Breast epithelium (tissue), 3 donors: Measurements from ENCODE around the gene CRTC1.

ENCODE experiments used
- CTCF ChIP-seq, 3 donors: fragments of 450-650 bp; IDR thresholded peaks; one replicate each; pipeline ENCODE4 v1.5.1; 2016 to 2017; ENCODE audit warnings: antibody characterized with exemption in 3 of 3, mild to moderate bottlenecking in 3 of 3, moderate library complexity in 3 of 3
- POLR2A ChIP-seq: fragments of 450-650 bp; IDR thresholded peaks from one replicate; pipeline ENCODE4 v1.6.1; 2016; ENCODE audit warnings: antibody characterized with exemption, mild to moderate bottlenecking, moderate library complexity
- POLR2AphosphoS5 ChIP-seq, 3 donors: sonication (generic); formaldehyde crosslinking; IDR thresholded peaks; one replicate each; pipeline ENCODE4 v1.6.1; 2017; ENCODE audit warnings: antibody characterized with exemption in 3 of 3

DNA sequence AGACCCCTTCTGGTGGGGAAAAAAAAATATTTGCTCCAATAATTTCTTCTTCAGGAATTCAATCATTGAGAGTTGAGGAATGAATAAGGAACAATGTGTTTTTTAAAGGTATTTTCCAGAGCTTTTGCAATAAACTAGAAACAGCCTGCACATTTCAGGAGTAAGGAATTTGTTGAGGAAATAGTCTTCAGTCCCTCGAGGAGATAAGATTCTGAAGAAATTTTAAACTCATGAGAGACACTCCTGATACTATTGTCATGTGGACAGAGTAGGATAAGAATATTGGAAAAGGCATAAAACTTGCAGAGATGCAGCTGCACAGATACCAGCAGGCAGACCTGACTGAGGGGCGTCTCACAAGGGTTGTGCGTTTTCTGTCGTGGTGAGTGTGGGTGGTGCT is 71.0 kb downstream of the CRTC1 start:
- TF ChIP-seq CTCF (IDR thresholded peaks at IDR 0.05) (no peak), POLR2A (no peak), POLR2AphosphoS5 (IDR thresholded peaks at IDR 0.05) (no peak)
